ENCODE data around the gene NOTO.

GRCh38 chr2:73252238-73253027 is 50.1 kb downstream of the NOTO start:
- 0 out of 2 replicates have a peak, but pooled peaks have one; percentile 35 for TF ChIP-seq POLR2A (IDR thresholded peaks at IDR 0.05; ENCODE audit: low read depth, low read length)
- no peak for TF ChIP-seq TAF1 (IDR thresholded peaks at IDR 0.05; ENCODE audit: borderline replicate concordance, low read depth, low read length)
- no peak for TF ChIP-seq POLR2AphosphoS5 (IDR thresholded peaks at IDR 0.05; ENCODE audit: low read depth, low read length)
